AG10803 (cell line): ENCODE measurements around the gene PCSK5.

Experiments used
- DNase-seq: peaks from one replicate; pipeline ENCODE4 v3.0.0; 2010; ENCODE audit warnings: low read depth
- H3K4me3 ChIP-seq: 2 replicates; pipeline ENCODE4 v1.5.1; 2011; ENCODE audit warnings: mild to moderate bottlenecking, low read length, control low read depth
- CTCF ChIP-seq: conservative IDR thresholded peaks from 2 replicates; pipeline ENCODE4 v1.5.1; 2011; ENCODE audit warnings: mild to moderate bottlenecking, low read length, control low read depth, inconsistent platforms

PCSK5 gene

DNA sequence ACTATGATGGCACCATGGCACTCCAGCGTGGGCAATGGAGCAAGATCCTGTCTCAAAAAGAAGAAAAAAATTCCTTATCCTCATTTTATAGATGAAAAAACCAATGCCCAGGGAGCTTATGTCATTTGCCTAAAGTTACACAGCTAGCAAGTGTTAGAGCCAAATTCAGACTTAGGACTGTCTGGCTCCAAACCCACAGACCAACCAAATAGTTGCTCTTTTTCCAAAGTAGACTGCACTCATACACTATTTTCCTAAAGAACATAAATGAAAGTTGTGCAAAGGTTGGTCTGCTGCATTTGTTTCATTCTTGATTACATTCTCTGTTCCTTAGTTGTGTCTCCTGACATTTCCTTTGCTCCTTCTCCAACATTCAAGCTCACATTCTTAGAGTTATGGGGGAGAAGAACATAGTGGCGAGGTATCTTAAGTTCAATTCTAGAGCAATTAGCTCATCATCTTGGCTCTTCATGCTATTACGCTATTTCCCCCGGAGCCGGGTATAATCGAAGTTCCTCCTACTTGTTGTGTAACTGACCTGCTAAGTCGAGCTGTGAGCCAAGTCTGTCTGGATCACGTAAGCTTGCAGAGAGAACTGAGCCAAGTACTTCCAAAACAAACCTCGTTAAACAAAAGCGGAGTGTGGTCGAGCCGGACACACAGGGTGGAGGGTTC, 365.4 kb downstream of the PCSK5 start:
- TF ChIP-seq CTCF: no peak
- peak overlapping the region; percentile 15 for H3K4me3 ChIP-seq
- DNase-seq: peak; percentile 95

GRCh38 chr9:76257311-76257710, 366.8 kb downstream of the PCSK5 start:
- no peak overlapping the region for H3K4me3 ChIP-seq
- no peak for DNase-seq
- TF ChIP-seq CTCF: no peak

DNA sequence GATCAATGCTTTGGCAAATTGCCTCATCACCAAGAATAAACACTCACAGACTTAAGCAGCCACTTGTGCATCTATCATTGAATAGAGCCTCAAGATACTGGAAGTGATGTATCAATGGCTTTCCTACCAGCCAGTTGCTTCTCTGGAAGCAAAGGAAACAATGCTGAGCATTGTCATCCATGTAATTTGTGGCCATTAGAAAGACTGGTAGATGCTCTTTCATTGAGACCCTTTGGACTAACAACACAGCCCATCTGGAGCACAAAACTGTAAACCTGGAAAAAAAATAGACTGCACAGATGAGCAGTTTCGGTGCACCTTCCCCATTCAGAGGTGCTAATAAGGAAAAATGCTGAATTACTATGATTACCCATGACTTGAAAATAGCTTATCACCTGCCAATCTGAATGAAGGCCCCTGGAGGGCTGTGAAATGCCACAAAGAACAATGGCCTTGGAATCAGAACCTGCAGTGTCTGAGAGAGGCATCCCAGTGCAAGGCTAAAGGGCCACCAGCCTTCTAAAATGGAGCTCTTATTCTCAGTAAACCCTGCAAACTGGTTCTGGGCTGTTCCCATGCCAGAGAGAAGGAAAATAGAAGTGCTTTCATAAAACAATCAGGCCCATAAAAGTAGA, 376.3 kb downstream of the PCSK5 start:
- no peak for TF ChIP-seq CTCF
- DNase-seq: no peak
- H3K4me3 ChIP-seq: no peak overlapping the region

DNA sequence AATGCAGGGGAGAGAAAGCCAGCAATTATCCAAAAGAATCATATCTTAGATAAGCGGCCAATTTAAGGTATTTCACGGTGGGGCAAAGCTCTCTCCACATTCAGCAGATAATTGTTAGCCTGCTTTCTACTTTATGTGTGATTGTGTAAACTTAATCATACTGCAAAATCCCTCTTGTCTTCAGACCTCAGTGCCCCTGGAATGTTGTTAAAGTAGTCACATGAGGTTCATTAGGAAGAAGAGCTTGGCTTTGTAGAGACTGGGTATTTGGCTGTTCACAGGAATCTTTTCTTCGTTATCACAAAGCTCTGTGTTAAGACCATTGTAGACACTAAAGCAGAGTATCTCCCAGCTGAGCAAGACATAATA, 376.8 kb downstream of the PCSK5 start:
- DNase-seq: no peak
- TF ChIP-seq CTCF: no peak
- H3K4me3 ChIP-seq: no peak overlapping the region

GRCh38 chr9:76269789-76270188, 379.3 kb downstream of the PCSK5 start:
- no peak overlapping the region for H3K4me3 ChIP-seq
- DNase-seq: no peak
- no peak for TF ChIP-seq CTCF

DNA sequence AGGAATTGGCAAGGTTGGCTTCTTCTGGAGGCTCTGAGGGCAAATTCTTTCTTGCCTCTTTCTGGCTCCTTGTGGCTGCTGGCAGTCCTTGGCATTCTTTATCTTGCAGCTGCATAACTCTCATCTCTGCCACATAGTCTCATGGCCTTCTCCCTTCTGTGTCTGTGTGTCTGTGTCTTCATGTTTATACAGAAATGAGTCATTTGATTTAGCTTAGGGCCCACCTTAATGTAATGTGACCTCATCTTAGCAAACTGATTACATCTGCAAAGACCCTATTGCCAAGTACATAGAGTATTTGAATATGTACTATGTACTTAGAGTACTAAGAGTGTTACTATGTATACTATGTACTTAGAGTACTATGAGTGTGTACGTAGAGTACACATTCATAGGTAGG, 381.3 kb downstream of the PCSK5 start:
- TF ChIP-seq CTCF: no peak
- DNase-seq: peak; percentile 16

DNA sequence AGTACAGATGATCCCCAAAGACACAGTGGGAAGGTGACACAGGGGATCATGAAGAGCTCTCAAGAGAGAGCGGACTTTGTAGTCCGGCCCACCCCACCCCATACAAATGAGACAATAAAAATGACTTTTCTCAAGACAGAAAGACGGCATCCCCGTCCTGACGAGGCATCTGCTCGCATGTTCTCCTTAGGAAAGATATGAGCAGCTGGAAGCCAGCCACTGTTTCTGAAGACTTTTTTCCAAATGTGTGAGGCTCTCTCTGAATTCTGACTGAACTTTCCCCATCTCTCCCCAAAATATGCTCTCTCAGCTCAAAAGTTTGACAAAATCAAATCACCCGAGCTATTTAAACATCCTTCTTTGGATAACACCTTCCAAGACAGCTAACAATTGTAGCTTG, 398.6 kb downstream of the PCSK5 start:
- no peak overlapping the region for H3K4me3 ChIP-seq
- no peak for TF ChIP-seq CTCF
- no peak for DNase-seq

More for the DNA sequence above, 381.3 kb downstream of the PCSK5 start:
- no peak overlapping the region for H3K4me3 ChIP-seq
